ENCODE results near the gene MBLAC1.
A peak's percentile ranks its signal among the peaks of the same experiment; 100 is the strongest.
"Not testable (repeated sequence)": the region's sequence is repeated elsewhere in the genome, so short reads cannot be mapped to it uniquely, and the experiment has no call there.

The MBLAC1 gene

GRCh38 chr7:100122568-100122967 is 4.2 kb upstream of the MBLAC1 start:
- DNase-seq (ENCODE audit: low spot score) = no peak

GRCh38 chr7:100124301-100125230 is 2.2 kb upstream of the MBLAC1 start:
- no peak for DNase-seq (ENCODE audit: low spot score)

- DNase-seq (ENCODE audit: low spot score) = no peak
These were observed 382 bp upstream of the MBLAC1 start for GRCh38 chr7:100126239-100126930.

GRCh38 chr7:100127866-100128636 is 1.3 kb downstream of the MBLAC1 start:
- peak; percentile 36 for DNase-seq (ENCODE audit: low spot score)

- DNase-seq (ENCODE audit: low spot score) = no peak
These were observed 1.8 kb downstream of the MBLAC1 start for GRCh38 chr7:100128637-100128963.

GRCh38 chr7:100130220-100130607 is 3.4 kb downstream of the MBLAC1 start:
- not testable (repeated sequence) for DNase-seq (ENCODE audit: low spot score)

GRCh38 chr7:100130608-100131453 is 4.1 kb downstream of the MBLAC1 start:
- DNase-seq (ENCODE audit: low spot score) = peak; percentile 73

- DNase-seq (ENCODE audit: low spot score) = no peak
These were observed 5.4 kb downstream of the MBLAC1 start for GRCh38 chr7:100132126-100132525.

- DNase-seq (ENCODE audit: low spot score) = peak; percentile 82
These were observed 6.0 kb downstream of the MBLAC1 start for GRCh38 chr7:100132697-100133151.

GRCh38 chr7:100137851-100138760 is 11.3 kb downstream of the MBLAC1 start:
- DNase-seq (ENCODE audit: low spot score) = no peak

GRCh38 chr7:100141555-100141949 is 14.8 kb downstream of the MBLAC1 start:
- no peak for DNase-seq (ENCODE audit: low spot score)

- no peak for DNase-seq (ENCODE audit: low spot score)
These were observed 15.7 kb downstream of the MBLAC1 start for GRCh38 chr7:100142461-100142860.

- not testable (repeated sequence) for DNase-seq (ENCODE audit: low spot score)
These were observed 19.6 kb downstream of the MBLAC1 start for GRCh38 chr7:100146350-100146749.

- no peak for DNase-seq (ENCODE audit: low spot score)
These were observed 20.5 kb downstream of the MBLAC1 start for GRCh38 chr7:100147278-100147677.

- DNase-seq (ENCODE audit: low spot score) = no peak
These were observed 21.4 kb downstream of the MBLAC1 start for GRCh38 chr7:100148225-100148558.

- DNase-seq (ENCODE audit: low spot score) = peak; percentile 99
These were observed 22.0 kb downstream of the MBLAC1 start, which contains the start of gene LAMTOR4 for GRCh38 chr7:100148559-100149328. TSS of gene LAMTOR4 (plus strand) at chr7:100148918. CDS start at chr7:100148973, 55 bp downstream.

- DNase-seq (ENCODE audit: low spot score) = no peak
These were observed 25.6 kb downstream of the MBLAC1 start for GRCh38 chr7:100152404-100152803.

- DNase-seq (ENCODE audit: low spot score) = no peak
These were observed 26.3 kb downstream of the MBLAC1 start for GRCh38 chr7:100152937-100153666.
